Superior temporal gyrus (tissue), 1 donor: ENCODE data around the gene PDPN.

Source experiments
- DNase-seq: peaks from one replicate; pipeline ENCODE4 v3.0.0-alpha.2; 2016; ENCODE audit errors: extremely low spot score

Gene PDPN

GRCh38 chr1:13617773-13618172, 34.1 kb downstream of the PDPN start:
- no peak for DNase-seq

- no peak for DNase-seq
Observed at GRCh38 chr1:13618483-13618882, 34.9 kb downstream of the PDPN start.

GRCh38 chr1:13619909-13620308, 36.3 kb downstream of the PDPN start:
- peak; percentile 27 for DNase-seq

- no peak for DNase-seq
Observed at GRCh38 chr1:13620825-13621224, 37.2 kb downstream of the PDPN start.

GRCh38 chr1:13622446-13622845, 38.8 kb downstream of the PDPN start:
- peak; percentile 28 for DNase-seq

- no peak for DNase-seq
Observed at GRCh38 chr1:13623021-13623637, 39.5 kb downstream of the PDPN start.

GRCh38 chr1:13624526-13624925, 40.9 kb downstream of the PDPN start:
- DNase-seq = no peak

GRCh38 chr1:13627127-13627526, 43.5 kb downstream of the PDPN start:
- no peak for DNase-seq

GRCh38 chr1:13628218-13628617, 44.6 kb downstream of the PDPN start:
- no peak for DNase-seq

- DNase-seq = no peak
Observed at GRCh38 chr1:13628711-13629110, 45.1 kb downstream of the PDPN start.

- DNase-seq = peak; percentile 39
Observed at GRCh38 chr1:13642306-13643004, 58.8 kb downstream of the PDPN start.

- DNase-seq = no peak
Observed at GRCh38 chr1:13643017-13643416, 59.4 kb downstream of the PDPN start.

GRCh38 chr1:13646521-13646920, 62.9 kb downstream of the PDPN start:
- DNase-seq = no peak

GRCh38 chr1:13651279-13651678, 67.6 kb downstream of the PDPN start:
- no peak for DNase-seq

GRCh38 chr1:13652238-13652637, 68.6 kb downstream of the PDPN start:
- DNase-seq = no peak

- DNase-seq = no peak
Observed at GRCh38 chr1:13661539-13661938, 77.9 kb downstream of the PDPN start.

- DNase-seq = no peak
Observed at GRCh38 chr1:13662493-13662892, 78.9 kb downstream of the PDPN start.

GRCh38 chr1:13663969-13664368, 80.3 kb downstream of the PDPN start:
- DNase-seq = no peak

GRCh38 chr1:13664451-13664850, 80.8 kb downstream of the PDPN start:
- no peak for DNase-seq

- no peak for DNase-seq
Observed at GRCh38 chr1:13666317-13666716, 82.7 kb downstream of the PDPN start.
